Measurements from ENCODE around the gene NTN1.

NTN1 gene

DNA sequence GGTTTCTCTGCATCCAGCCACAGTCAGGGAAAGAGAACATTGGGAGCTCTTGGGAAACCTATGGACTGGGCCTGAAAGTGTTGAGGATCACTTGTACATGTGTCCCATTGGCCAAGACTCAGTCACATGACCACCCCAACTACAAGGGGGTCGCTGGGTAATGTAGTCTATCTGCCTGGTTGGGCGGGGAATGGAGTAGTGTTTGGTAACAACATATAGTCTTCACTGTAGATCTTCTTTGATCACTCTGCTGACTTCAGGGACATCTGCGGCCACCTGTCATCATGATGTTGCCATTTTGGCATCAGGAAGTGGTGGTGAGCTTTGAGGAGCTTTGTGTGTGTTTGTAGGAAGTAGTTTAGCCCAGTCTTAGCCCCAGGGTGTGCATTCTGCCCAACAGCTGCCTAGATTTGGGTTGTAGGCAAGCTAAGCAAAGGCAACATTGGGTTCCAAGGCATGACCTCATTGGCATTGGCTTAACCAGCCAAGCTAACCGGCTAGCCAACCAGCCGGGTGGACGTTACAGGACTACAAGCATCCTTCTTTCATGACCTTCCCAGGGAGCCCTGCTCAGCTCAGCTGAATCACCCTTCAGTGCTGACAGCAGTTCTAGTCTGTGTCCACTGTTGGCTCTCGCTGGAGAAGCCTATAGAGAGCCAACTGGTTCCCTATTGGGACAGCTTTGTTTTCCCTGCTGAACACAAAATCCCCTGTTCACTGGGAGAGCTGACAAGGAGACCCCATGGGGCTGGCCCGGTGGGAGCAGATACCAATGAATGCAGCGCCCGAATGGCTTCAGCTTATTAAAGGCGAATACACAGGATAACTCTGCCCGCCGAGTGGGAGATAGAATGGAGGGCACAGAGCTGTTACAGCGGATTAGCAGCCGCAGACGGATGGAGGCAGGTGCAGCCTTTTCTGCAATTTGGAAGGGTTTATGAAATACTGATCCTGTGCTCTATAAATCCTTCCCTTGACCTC, 178.6 kb downstream of the NTN1 start:
- DNase-seq (ENCODE audit: low spot score): no peak

DNA sequence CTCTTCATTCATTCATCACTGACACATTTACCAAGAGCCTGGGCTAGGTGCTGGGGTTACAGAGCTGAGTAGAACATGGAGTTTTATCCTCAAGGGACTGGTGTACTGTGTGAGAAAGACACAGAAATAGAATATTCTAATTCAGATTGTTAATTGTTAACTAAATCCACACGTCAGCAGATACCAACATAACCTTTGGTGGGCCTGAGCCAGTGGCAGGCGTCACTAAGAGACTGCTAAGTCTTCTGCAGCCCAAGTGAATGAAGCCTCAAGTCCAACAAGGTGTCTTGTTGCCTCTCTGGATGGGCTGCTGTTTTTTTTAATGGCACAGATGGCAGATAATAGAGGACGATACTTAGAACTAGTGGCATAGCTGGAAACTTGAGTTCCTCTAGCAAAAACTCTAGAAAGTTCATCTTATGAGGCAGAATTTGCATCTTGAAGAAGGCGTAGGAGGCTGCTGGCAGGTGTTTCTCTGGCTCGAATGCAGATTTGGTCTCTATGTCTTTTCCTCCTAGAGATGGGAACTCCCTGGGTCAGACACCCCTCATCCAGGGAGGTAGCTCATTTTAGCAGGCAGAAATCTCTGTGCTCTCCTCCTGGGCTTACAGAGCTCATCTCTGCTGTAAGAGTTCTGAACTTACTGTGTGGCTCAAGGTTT, 179.5 kb downstream of the NTN1 start:
- DNase-seq (ENCODE audit: low spot score): no peak

- no peak for DNase-seq (ENCODE audit: low spot score)
Measured at GRCh38 chr17:9202532-9202931, 181.2 kb downstream of the NTN1 start.

- DNase-seq (ENCODE audit: low spot score): no peak
Measured at GRCh38 chr17:9203771-9204425, 182.6 kb downstream of the NTN1 start.

DNA sequence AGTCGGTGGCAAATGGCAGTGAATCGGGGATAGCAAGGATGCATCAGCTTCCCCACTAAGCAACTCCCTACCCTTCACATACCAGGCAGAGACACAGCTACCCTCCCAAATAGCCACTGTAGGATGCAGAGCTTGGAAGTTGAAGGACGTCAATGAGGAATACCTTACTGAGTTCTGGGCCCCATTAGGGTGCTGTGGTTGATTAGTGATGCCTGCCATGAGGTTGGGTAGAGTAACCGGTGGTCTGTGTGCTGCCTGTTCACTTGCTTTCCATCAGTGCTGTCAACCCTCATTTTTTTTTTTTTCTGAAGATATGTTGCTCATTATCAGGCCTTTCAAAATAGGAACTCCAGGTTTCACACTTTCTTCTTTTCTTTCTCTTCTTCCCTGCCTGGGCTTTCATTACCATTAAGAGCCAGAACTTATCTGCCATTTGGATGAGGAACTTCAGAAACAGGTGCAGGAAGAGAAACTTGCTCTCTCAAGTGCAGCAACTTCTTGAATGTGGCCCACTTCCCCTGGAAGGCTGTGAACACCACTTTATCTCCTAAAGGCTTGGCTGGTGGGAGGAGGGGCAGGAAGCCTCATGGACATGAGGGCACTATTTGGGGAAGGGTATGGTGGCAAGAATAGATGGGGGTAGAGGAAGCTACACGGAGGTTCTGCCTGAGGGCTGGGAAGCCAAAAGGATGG, 183.5 kb downstream of the NTN1 start:
- DNase-seq (ENCODE audit: low spot score): no peak

GRCh38 chr17:9205520-9206409, 184.5 kb downstream of the NTN1 start:
- DNase-seq (ENCODE audit: low spot score): no peak

- DNase-seq (ENCODE audit: low spot score): no peak
Measured at GRCh38 chr17:9206410-9206703, 185.0 kb downstream of the NTN1 start.

DNA sequence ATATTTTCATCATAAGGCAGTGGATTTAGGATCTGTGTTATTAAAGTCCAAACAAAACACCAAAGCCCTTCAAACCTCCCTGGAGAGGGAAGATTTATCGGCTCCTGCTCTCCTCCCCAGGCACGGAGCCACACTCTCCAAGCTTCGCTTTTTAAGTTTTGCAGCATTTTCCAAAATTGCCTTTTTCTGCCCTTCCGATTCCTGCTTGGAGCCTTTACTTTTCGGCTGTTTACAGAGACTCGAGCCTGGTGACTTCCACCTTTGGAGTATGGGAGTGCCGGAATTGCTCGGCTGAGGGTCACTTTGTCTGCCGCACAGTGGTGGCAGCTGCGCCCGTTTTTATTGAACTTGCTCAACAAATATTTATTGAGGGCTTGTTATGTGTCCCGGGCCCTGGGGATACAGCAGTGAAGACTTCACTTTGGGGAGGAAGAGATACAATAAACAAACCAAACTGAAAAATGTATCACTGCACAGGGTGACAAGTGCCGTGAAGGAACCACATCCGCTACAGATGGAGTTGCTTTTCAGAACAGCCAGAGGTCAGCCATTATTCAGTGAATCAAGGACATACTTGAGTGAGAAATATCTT, 185.5 kb downstream of the NTN1 start:
- DNase-seq (ENCODE audit: low spot score): no peak

DNA sequence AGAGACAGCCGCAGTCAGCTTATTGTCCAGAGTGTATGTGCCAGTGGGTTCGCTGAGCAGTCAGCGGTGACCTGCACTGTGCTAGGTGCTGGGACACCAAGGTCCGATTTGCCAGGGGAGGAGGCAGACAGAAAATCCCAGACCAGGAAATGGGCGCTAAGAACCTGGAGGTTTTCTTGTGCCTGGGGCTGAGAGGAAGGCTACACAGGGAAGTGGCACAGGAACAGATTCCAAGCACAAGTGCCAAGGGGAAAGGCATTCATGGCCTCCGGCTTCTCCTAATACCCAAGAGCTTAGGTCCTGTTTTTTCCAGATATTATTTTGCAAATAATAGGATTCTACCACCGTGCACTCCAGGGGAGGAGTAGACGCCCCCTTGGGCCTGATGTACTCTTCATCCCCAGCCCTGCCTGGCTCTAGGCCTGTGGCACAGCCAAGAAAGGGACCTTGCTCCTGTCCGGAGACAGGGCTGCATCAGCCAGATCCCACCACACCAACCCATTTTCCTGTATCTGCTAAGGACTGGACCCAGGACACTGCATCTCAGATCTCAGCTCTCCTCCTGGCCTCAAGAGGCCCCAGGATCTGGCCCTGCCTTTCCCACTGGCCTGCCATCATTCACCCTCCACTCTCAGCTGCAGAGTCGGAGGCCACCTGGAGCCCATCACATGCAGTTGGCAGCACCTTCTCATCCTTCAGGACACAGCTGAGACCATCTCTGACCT, 187.2 kb downstream of the NTN1 start:
- no peak for DNase-seq (ENCODE audit: low spot score)

DNA sequence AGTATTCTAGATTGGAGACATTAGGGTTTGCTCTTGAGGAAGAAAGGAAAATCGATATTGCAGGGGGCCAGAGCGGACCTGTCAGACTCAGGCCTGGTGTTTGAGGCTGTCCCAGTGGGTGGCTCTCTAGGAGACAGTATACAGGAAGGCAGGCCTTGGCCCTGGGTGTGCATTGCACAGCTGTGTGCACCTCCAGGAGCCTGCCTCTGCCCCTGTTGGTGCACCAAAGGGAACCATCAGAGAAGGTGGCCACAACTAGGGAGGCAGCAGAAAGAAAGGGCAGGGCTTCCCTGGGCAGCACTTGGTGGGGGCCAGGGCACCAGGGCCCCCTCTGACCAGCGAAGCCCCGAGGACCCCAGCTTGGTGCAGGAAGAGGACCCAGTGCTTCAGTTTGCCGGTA, 188.0 kb downstream of the NTN1 start:
- no peak for DNase-seq (ENCODE audit: low spot score)

DNA sequence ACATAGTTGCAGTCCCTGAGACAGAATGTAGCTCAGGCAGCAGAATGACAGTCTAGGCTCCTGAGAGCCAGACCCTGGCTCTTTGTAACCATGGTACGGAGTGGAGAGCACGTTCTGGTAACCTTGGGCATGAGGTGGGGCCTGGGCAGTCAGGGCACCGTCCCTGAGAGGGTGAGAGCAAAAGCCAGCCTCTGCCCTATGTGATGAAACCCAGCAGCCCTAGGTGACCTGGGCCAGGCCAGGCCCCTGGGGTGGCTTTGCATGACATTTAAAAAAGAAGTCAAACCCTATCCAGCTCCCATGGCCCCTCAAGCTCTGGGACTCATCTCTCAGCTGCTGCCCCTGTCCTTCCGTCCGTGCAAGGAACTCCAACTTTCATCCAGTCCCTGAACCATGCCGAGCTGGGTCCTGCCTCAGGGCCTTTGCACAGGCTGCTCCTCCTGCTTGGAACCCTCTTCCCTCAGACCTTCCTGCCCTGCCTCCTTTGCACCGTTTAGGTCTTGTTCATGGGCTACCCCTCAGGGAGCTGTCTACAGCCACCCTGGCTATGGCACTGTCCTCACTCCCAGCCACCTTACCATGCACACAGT, 188.6 kb downstream of the NTN1 start:
- DNase-seq (ENCODE audit: low spot score): no peak

- DNase-seq (ENCODE audit: low spot score): no peak
Measured at GRCh38 chr17:9211133-9211765, 189.9 kb downstream of the NTN1 start.

GRCh38 chr17:9212376-9213302, 191.3 kb downstream of the NTN1 start:
- DNase-seq (ENCODE audit: low spot score): no peak

- no peak for DNase-seq (ENCODE audit: low spot score)
Measured at GRCh38 chr17:9213303-9213640, 192.0 kb downstream of the NTN1 start.

DNA sequence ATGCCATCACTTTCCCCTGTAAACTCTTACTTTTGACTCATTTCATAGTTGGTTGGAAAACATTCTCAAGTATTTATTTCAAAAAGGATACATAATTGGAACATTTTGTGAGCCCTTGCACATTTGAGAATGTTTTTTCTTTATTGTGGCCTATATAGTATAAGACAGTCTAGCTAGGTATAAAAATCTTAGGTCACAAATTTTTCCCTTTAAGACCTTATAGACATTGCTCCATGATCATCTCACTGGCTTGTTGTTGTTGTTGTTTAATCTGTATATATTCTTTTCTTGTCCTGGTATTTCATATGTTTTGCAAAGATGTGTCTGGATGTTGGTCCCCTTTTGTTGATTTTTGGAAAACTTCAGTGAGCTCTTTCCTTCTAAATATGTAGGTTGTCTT, 194.2 kb downstream of the NTN1 start:
- no peak for DNase-seq (ENCODE audit: low spot score)

DNA sequence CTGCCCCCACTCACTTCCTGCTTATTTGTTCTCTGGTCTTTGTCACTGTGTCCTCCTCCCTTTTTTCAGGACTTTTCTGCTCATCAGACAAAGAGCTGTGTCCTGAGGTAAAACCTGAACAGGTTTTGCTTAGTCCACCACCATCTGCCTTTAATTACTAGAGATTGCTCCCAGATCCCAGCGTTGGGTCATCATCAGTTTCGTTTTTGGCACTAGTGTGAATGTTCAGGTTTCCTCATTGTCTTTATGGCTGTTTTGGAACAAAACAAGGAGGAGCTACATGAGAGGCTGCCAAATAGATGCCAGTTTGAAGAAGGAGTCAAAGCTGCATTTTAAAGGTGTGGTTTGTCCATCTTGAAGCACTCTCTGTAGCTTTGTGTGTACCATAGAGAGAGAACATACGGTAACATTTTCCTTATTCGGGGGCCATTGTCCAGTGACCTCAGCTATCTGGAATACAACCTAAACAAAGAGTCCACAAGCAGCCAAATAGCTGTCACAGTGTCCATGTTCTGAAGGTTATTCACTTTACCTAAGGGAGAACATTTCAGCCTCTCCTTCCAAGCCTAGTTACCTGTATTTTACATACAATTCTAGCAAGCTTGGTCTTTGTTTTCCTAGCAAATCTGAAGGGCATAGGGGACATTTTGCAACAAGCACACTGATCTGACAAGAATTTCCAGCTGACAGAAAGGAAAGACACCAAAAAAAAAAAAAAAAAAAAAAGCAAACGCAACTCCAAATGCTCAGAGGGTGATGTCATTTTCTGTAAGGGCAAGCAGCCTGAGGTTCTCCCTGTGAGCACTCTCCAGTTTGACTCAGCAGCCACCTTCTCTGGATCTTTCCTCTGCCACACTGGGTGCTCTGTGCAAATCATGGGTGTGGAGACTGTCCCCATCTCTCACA, 196.1 kb downstream of the NTN1 start:
- DNase-seq (ENCODE audit: low spot score): peak; percentile 41

DNA sequence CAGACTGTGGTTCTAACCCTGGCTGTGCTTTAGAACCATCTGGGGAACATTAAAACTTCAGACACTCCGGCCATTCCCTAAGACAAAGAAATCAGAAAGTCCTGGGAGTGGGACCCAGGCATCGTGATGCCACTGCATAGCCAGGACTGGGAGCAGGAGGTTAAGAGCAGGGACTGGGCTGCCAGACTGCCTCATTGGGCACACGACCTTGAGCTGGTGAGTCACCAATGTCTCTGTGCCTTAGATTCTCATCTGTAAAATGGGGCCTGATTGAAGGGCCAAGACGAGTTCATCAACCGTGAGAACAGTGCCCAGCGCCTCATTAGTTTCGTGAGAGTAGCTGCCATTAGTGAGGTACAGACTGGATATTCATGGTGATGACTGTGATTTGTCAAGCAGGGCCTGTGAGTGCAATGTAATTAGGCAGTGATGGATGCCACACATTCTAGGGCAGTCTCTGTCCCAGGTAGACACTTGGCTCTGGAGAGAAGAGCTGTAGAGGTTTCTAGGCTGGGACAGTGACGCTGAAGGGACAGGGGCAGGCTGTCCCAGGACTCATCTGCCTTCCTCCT, 196.8 kb downstream of the NTN1 start:
- no peak for DNase-seq (ENCODE audit: low spot score)

All from hepatic stellate cell (primary cell).